Activated naive CD8-positive, alpha-beta T cell treated with anti-CD3 and anti-CD28 coated beads, Interleukin-2, amount 50 U/mL, for 16 hours (primary cell): ENCODE data around the gene SLC27A2.
"Not testable (repeated sequence)": the region's sequence is repeated elsewhere in the genome, so short reads cannot be mapped to it uniquely, and the experiment has no call there.

Source experiments
- DNase-seq: peaks from one replicate; pipeline ENCODE4 v3.0.0-alpha.2; 2020; ENCODE audit warnings: low read depth, low spot score

Gene SLC27A2

GRCh38 chr15:50181969-50182218, at the start of gene SLC27A2:
TSS of gene SLC27A2 (plus strand) at chr15:50182196. CDS start at chr15:50182428, 232 bp downstream.
- no peak for DNase-seq

GRCh38 chr15:50132251-50132984, 49.6 kb upstream of the SLC27A2 start:
- not testable (repeated sequence) for DNase-seq

GRCh38 chr15:50134524-50135024, 47.4 kb upstream of the SLC27A2 start:
- DNase-seq = no peak

GRCh38 chr15:50135031-50135551, 46.9 kb upstream of the SLC27A2 start:
- DNase-seq = no peak

- no peak for DNase-seq
Observed at GRCh38 chr15:50137330-50137761, 44.6 kb upstream of the SLC27A2 start.

- DNase-seq = no peak
Observed at GRCh38 chr15:50137893-50138292, 44.1 kb upstream of the SLC27A2 start.

- no peak for DNase-seq
Observed at GRCh38 chr15:50138391-50138790, 43.6 kb upstream of the SLC27A2 start.

- no peak for DNase-seq
Observed at GRCh38 chr15:50140098-50140497, 41.9 kb upstream of the SLC27A2 start.

- DNase-seq = no peak
Observed at GRCh38 chr15:50140983-50141382, 41.0 kb upstream of the SLC27A2 start.

- no peak for DNase-seq
Observed at GRCh38 chr15:50141856-50142255, 40.1 kb upstream of the SLC27A2 start.

- DNase-seq = no peak
Observed at GRCh38 chr15:50143255-50143860, 38.6 kb upstream of the SLC27A2 start.

GRCh38 chr15:50144341-50145120, 37.5 kb upstream of the SLC27A2 start:
- no peak for DNase-seq

- DNase-seq = no peak
Observed at GRCh38 chr15:50145451-50145872, 36.5 kb upstream of the SLC27A2 start.

- DNase-seq = no peak
Observed at GRCh38 chr15:50146632-50147031, 35.4 kb upstream of the SLC27A2 start.

GRCh38 chr15:50148362-50148963, 33.5 kb upstream of the SLC27A2 start:
- no peak for DNase-seq

GRCh38 chr15:50149090-50149489, 32.9 kb upstream of the SLC27A2 start:
- DNase-seq = no peak

- no peak for DNase-seq
Observed at GRCh38 chr15:50150349-50150748, 31.6 kb upstream of the SLC27A2 start.

GRCh38 chr15:50150851-50151250, 31.1 kb upstream of the SLC27A2 start:
- DNase-seq = no peak

- no peak for DNase-seq
Observed at GRCh38 chr15:50151476-50151875, 30.5 kb upstream of the SLC27A2 start.

- not testable (repeated sequence) for DNase-seq
Observed at GRCh38 chr15:50158236-50158635, 23.8 kb upstream of the SLC27A2 start.

- no peak for DNase-seq
Observed at GRCh38 chr15:50162969-50163718, 18.9 kb upstream of the SLC27A2 start.
